HG03520 (cell line): Measurements from ENCODE around the gene HBZ.
"Not testable (repeated sequence)": the region's sequence is repeated elsewhere in the genome, so short reads cannot be mapped to it uniquely, and the experiment has no call there.

Experiments used
- ATAC-seq: cut with Tn5 transposase; IDR thresholded peaks from one replicate; pipeline ENCODE4 v1.9.1; 2021; ENCODE audit warnings: mild to moderate bottlenecking, moderate library complexity; ENCODE audit not compliant: unreplicated experiment

HBZ gene

DNA sequence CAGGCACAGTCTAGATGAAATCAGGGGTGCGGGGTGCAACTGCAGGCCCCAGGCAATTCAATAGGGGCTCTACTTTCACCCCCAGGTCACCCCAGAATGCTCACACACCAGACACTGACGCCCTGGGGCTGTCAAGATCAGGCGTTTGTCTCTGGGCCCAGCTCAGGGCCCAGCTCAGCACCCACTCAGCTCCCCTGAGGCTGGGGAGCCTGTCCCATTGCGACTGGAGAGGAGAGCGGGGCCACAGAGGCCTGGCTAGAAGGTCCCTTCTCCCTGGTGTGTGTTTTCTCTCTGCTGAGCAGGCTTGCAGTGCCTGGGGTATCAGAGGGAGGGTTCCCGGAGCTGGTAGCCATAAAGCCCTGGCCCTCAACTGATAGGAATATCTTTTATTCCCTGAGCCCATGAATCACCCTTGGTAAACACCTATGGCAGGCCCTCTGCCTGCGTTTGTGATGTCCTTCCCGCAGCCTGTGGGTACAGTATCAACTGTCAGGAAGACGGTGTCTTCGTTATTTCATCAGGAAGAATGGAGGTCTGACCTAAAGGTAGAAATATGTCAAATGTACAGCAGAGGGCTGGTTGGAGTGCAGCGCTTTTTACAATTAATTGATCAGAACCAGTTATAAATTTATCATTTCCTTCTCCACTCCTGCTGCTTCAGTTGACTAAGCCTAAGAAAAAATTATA is 25.7 kb downstream of the HBZ start:
- ATAC-seq, result no peak

GRCh38 chr16:178668-179015 is 26.2 kb downstream of the HBZ start:
- ATAC-seq, result no peak

DNA sequence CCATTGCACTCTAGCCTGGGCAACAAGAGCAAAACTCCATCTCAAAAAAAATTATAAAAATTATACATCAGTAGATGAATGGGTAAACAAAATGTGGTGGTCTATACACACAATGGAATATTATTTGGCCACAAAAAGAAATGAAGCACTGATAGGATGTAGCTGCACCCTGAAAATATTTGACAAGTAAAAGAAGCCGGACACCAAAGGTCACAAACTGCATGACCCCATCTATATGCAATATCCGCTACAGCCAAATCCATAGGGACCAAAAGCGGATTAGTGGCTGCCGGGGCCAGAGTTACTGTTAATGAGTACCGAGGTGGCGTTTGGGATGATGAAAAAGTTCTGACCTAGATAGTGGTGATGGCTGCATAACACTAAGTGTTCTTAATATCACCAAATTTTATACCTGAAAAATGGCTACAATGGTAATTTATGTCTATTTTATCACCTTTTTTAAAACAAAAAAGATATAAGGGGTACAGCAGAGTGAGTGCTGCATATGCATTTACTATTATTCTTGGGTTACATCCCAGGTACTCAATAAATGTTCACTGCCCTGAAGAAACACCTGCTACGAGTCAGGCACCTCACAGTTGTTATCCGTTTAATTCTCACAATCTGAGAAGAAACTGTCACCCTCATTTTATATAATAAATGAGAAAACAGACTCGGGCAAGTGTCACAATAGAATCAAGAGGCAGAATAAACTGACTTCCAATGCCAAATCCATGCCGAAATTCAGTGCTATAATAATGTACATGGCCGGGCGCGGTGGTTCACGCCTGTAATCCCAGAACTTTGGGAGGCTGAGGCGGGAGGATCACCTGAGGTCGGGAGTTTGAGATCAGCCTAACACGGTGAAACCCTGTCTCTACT is 27.0 kb downstream of the HBZ start:
- ATAC-seq, result no peak

- ATAC-seq, result no peak
These were observed 27.7 kb downstream of the HBZ start, which contains the start of gene HBQ1 for GRCh38 chr16:180101-180675. TSS of gene HBQ1 (plus strand) at chr16:180459. CDS start at chr16:180487, 28 bp downstream.

GRCh38 chr16:180681-181564 is 28.5 kb downstream of the HBZ start:
- no peak for ATAC-seq

DNA sequence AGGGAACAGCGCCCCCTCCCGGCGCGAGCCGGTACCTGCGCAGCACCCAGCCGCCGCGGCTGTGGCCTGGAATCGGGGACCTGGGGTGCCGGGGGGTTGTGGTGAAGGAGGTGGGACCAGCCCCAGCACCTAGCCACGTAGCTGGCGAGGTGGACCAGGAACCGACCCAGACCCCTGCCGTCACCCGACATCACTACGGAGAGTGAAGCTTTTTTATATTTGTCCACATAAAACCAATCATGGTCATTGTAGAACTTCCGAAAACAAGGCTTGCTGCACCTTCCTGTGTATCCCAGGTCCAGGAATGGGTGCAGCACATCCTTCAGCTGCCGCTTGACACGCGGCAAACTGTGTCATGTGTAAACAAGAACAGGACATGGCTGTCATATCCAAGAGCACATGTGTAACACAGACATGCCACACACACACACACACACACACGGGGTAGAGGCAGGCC is 29.1 kb downstream of the HBZ start:
- no peak for ATAC-seq

- no peak for ATAC-seq
These were observed 30.6 kb downstream of the HBZ start for GRCh38 chr16:183005-183404.

- ATAC-seq, result no peak
These were observed 32.8 kb downstream of the HBZ start for GRCh38 chr16:185213-185612.

DNA sequence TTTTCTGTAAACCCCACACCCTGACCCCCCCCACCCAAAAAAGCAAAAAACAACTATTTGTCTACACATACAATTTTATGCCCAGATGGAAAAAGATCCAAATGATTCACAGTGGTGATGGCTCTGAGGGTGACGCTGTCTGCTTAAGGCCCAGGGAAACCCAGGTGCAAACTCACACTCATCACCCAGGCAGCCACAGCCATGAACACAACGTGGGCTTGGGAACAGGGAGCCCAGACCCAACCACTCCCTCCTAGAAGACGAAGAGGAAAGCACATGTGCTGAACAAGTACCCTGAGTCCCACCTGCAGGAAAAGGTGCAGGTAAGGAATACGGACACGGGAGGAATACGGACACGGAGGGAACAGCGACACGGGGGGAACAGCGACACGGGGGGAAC is 33.2 kb downstream of the HBZ start:
- ATAC-seq, result no peak

GRCh38 chr16:187330-187729 is 34.9 kb downstream of the HBZ start:
- ATAC-seq, result no peak

DNA sequence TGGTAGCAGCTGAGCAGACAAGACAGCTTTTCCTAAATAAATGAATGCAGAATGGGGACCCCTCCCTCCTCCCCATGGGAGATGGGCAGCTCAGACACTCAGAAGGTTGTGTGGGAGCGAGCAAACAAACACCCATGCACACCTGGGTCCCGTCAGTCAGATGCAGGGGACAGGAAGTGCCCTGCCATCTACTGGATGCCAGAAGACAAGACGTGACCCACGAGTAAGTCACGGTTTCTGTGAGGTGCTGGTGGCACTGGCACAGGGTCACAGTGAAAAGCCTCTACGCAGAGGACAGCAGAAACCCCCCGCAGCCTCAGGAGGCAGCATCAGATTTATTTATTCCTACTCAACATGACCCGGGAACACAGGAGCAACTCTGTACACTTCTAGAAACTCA is 36.2 kb downstream of the HBZ start:
- ATAC-seq, result no peak

- no peak for ATAC-seq
These were observed 37.3 kb downstream of the HBZ start for GRCh38 chr16:189604-190186.

DNA sequence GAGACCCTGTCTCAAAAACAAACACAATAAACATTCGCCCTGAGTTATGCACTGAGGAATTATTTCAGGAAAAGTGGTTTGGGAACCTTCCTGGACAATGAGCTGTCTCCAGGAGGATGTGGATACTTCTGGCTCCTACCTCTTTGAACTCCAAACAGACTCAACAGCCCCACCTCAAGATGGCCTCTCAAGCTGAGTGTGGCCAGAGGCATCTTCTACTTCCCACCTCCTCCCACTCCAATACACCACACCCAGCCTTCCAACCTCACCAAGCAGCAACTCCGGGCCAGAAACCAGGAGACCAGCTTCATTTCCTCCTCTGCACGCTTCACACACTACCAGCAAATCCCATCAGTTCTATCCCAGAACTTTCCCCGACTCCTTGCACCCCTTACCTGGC is 39.4 kb downstream of the HBZ start:
- ATAC-seq, result no peak

DNA sequence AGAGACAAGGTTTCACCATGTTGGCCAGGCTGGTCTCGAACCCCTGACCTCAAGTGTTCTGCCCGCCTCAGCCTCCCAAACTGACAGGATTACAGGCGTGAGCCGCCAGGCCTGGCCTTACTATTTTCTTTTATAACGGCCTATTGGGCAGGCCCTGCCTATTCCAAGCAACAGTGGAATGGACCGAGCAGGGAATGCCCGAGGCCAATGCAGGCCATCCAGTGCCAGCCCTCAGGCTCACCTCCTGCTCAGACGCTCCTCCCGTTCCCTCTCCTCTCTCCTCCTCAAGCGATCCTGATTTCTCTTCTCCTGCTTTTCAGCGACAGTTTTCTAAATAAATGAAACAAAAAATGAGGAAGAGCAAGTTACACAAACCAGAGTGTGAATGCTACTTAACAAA is 40.2 kb downstream of the HBZ start:
- ATAC-seq, result no peak

- no peak for ATAC-seq
These were observed 41.0 kb downstream of the HBZ start for GRCh38 chr16:193441-193840.

- ATAC-seq, result no peak
These were observed 42.1 kb downstream of the HBZ start for GRCh38 chr16:194516-194915.

DNA sequence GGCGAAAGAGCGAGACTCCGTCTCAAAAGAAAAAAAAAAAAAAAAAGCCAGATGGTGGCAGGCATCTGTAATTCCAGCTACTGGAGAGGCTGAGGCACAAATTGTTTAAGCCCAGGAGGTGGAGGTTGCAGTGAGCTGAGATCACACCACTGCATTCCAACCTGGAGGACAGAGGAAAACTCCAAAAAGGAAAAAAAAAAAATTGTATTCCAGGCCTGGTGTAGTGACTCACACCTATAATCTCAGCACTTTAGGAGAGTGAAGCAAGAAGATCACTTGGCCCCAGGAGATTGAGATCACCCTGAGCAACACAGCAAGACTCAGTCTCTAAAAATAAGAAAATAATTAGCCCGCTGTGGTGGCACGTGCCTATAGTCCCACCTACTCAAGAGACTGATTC is 47.9 kb downstream of the HBZ start:
- no peak for ATAC-seq

DNA sequence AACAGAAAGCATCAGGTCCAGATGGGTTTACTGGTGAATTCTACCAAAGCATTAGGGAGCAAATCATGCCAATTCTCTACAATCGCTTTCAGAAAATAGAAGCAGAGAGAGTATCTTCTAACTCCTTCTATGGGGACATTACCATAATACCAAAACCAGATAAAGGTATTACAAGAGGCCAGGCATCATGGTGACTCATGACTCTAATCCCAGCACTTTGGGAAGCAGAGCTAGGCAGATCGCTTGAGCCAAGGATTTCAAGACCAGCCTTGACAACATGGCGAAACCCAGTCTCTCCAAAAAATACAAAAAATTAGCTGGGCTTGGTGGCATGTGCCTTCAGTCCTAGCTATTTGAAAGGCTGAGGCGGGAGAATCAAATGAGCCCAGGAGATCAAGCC is 50.8 kb downstream of the HBZ start:
- no peak for ATAC-seq

- not testable (repeated sequence) for ATAC-seq
These were observed 51.6 kb downstream of the HBZ start for GRCh38 chr16:204046-204445.
